Measurements from ENCODE around the gene ARSB.

ARSB gene

DNA sequence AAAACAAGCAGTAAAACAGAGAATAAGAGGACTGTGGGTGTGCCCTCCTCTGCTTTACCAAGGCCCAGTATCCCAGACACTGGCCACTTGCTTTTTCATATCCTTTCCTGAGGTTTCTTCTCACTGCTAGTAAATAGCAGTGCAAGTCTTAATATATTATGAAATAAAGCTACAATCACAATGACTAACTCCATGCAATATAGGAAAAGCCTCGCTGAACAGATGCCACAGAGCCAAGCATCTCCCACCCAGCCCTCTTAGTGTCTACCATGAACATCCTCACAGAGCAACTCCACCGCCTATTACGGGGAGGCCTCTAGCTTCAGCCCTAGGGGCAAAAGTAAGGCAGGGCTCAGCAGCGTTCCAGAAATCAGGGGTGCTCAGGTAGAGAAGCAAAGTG, 205.8 kb downstream of the ARSB start:
- TF ChIP-seq FOXP2 (optimal IDR thresholded peaks at IDR 0.05; ENCODE audit: borderline replicate concordance, extremely low read depth, extremely low read length, insufficient read depth) (no peak), SIN3A (IDR thresholded peaks at IDR 0.05; ENCODE audit: borderline replicate concordance, insufficient read depth, low read length) (no peak), TAF1 (IDR thresholded peaks at IDR 0.05; ENCODE audit: borderline replicate concordance, insufficient read depth, low read length) (no peak), POLR2AphosphoS5 (IDR thresholded peaks at IDR 0.05; ENCODE audit: low read depth, low read length) (no peak), REST (IDR thresholded peaks at IDR 0.05; ENCODE audit: insufficient read depth in 1 of 2, low read depth in 2 of 2, low read length in 2 of 2) (no peak)

DNA sequence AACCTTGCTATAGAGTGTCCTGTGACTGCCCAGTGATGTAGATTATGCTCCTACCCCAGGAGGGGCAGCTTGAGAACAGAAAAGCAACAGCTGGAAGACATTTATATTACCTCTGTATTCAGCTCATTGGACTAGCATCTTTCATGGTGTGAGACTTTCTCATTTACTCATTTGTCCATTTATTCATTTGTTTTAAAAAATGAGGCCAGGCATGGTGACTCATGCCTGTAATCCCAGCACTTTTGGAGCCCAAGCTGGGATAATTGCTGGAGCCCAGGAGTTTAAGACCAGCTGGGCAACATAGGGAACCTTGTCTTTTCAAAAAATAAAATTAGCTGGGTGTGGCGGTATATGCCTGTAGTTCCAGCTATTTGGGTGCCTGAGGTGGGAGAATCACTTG, 206.6 kb downstream of the ARSB start:
- no peak for TF ChIP-seq FOXP2 (optimal IDR thresholded peaks at IDR 0.05; ENCODE audit: borderline replicate concordance, extremely low read depth, extremely low read length, insufficient read depth)
- no peak for TF ChIP-seq REST (IDR thresholded peaks at IDR 0.05; ENCODE audit: insufficient read depth in 1 of 2, low read depth in 2 of 2, low read length in 2 of 2)
- TF ChIP-seq TAF1 (IDR thresholded peaks at IDR 0.05; ENCODE audit: borderline replicate concordance, insufficient read depth, low read length): no peak
- no peak for TF ChIP-seq SIN3A (IDR thresholded peaks at IDR 0.05; ENCODE audit: borderline replicate concordance, insufficient read depth, low read length)
- TF ChIP-seq POLR2AphosphoS5 (IDR thresholded peaks at IDR 0.05; ENCODE audit: low read depth, low read length): no peak

DNA sequence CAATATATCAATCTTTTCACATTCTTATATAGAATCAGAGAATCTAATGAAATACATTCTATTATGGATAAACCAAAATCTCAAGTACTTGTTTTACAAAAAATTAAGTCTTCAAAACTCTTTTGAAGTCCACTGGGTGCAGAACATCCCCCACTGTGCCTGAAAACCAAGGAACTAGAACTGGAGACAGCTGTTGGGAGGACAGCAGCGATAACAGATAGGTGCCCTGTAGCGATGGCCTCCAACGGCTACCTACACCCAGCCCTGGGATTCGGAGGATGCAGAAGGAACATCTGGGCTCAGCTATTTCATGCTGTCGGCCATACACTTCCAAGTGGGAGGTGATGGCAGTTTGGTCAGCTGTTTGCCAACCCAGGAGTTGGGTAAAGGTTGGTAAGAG, 207.2 kb downstream of the ARSB start:
- TF ChIP-seq REST (IDR thresholded peaks at IDR 0.05; ENCODE audit: insufficient read depth in 1 of 2, low read depth in 2 of 2, low read length in 2 of 2) (no peak), POLR2AphosphoS5 (IDR thresholded peaks at IDR 0.05; ENCODE audit: low read depth, low read length) (no peak), FOXP2 (optimal IDR thresholded peaks at IDR 0.05; ENCODE audit: borderline replicate concordance, extremely low read depth, extremely low read length, insufficient read depth) (no peak)

DNA sequence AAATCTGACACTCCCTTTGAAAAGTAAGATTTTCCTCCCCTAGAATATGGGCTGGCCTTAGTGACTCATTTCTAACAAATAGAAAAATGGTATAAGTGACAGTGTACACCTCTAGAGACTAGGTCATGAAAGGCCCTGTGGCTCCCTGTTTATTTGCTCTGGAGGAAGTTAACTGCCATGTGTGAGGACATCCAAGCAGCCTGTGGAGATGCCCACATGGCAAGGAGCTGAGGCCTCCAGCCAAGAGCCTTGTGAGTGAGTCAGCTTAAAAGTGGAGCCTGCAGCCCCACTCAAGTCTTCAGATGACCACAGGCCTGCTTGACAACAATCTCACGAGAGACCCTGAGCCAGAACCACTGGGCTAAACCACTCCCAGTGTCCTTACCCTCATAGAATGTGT, 208.5 kb downstream of the ARSB start:
- TF ChIP-seq SIN3A (IDR thresholded peaks at IDR 0.05; ENCODE audit: borderline replicate concordance, insufficient read depth, low read length) (no peak), REST (IDR thresholded peaks at IDR 0.05; ENCODE audit: insufficient read depth in 1 of 2, low read depth in 2 of 2, low read length in 2 of 2) (no peak), TAF1 (IDR thresholded peaks at IDR 0.05; ENCODE audit: borderline replicate concordance, insufficient read depth, low read length) (no peak), FOXP2 (optimal IDR thresholded peaks at IDR 0.05; ENCODE audit: borderline replicate concordance, extremely low read depth, extremely low read length, insufficient read depth) (no peak), POLR2AphosphoS5 (IDR thresholded peaks at IDR 0.05; ENCODE audit: low read depth, low read length) (no peak)

GRCh38 chr5:78773655-78774054, 211.5 kb downstream of the ARSB start:
- no peak for TF ChIP-seq POLR2AphosphoS5 (IDR thresholded peaks at IDR 0.05; ENCODE audit: low read depth, low read length)
- TF ChIP-seq SIN3A (IDR thresholded peaks at IDR 0.05; ENCODE audit: borderline replicate concordance, insufficient read depth, low read length): no peak
- TF ChIP-seq REST (IDR thresholded peaks at IDR 0.05; ENCODE audit: insufficient read depth in 1 of 2, low read depth in 2 of 2, low read length in 2 of 2): no peak
- no peak for TF ChIP-seq TAF1 (IDR thresholded peaks at IDR 0.05; ENCODE audit: borderline replicate concordance, insufficient read depth, low read length)
- TF ChIP-seq FOXP2 (optimal IDR thresholded peaks at IDR 0.05; ENCODE audit: borderline replicate concordance, extremely low read depth, extremely low read length, insufficient read depth): no peak

Measured in PFSK-1 (cell line).